Ishikawa (cell line): ENCODE results near the gene RPL3.

Experiments
- CEBPB ChIP-seq: IDR thresholded peaks from 2 replicates; pipeline ENCODE4 v1.6.1; 2012
- CREB1 ChIP-seq: IDR thresholded peaks from 2 replicates; pipeline ENCODE4 v1.6.1; 2012; ENCODE audit warnings: low read depth
- EGR1 ChIP-seq: IDR thresholded peaks from 2 replicates; pipeline ENCODE4 v1.6.1; 2012
- EP300 ChIP-seq: IDR thresholded peaks from 2 replicates; pipeline ENCODE4 v1.6.1; 2012; ENCODE audit warnings: borderline replicate concordance
- FOXM1 ChIP-seq: IDR thresholded peaks from 2 replicates; pipeline ENCODE4 v1.6.1; 2012; ENCODE audit warnings: low read depth, borderline replicate concordance
- NFIC ChIP-seq: IDR thresholded peaks from 2 replicates; pipeline ENCODE4 v1.6.1; 2012
- RAD21 ChIP-seq: IDR thresholded peaks from 2 replicates; pipeline ENCODE4 v1.6.1; 2012; ENCODE audit warnings: low read depth
- REST ChIP-seq: IDR thresholded peaks from 2 replicates; pipeline ENCODE4 v1.6.1; 2012; ENCODE audit warnings: low read depth, mild to moderate bottlenecking
- TAF1 ChIP-seq: IDR thresholded peaks from 2 replicates; pipeline ENCODE4 v1.6.1; 2012; ENCODE audit warnings: low read depth, mild to moderate bottlenecking
- TCF12 ChIP-seq: IDR thresholded peaks from 2 replicates; pipeline ENCODE4 v1.6.1; 2012; ENCODE audit warnings: low read depth
- TEAD4 ChIP-seq: IDR thresholded peaks from 2 replicates; pipeline ENCODE4 v1.6.1; 2012
- USF1 ChIP-seq: IDR thresholded peaks from 2 replicates; pipeline ENCODE4 v1.6.1; 2012
- YY1 ChIP-seq: IDR thresholded peaks from 2 replicates; pipeline ENCODE4 v1.6.1; 2012; ENCODE audit warnings: low read depth
- ZBTB7A ChIP-seq: IDR thresholded peaks from 2 replicates; pipeline ENCODE4 v1.6.1; 2012; ENCODE audit warnings: low read depth
- TF ChIP-seq, protein P1 (sequence below): IDR thresholded peaks from 2 replicates; pipeline ENCODE4 v1.6.1; 2012

Gene RPL3

DNA sequence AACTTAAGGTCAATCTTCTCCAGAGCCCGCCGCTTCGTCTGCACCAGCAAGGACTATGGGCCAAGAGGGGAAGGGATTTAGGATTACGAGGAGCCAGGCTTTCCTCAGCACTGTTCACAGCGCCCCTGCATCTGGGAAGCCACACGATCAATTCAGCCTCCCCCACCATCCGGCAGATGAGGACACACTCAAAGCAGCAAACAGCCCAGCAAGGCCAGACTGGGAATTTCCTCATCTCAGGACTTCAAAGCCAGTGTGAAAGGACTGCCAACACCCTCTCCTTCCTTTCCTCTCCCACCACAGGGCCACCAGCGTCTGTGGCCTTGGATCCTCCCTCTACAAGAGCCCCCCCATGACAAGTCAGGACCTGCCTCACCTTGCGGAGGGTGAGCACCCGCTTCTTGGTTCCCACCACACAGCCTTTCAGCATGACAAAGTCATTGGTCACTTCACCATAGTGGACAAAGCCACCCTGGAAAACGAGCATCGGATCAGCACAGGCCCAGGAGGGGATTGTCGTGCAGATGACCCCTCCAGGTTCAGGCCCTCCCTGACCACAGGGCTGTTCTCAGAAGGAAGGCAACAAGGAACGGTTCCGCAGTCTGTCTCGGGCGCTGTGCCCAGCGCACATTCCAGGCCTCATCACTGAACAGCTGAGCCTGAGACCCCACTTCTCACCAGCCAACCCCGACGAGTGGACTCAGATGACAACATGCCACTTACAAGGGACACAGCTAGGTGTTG, 6.0 kb downstream of the RPL3 start:
- no peak for TF ChIP-seq TCF12
- no peak for TF ChIP-seq NFIC
- no peak for TF ChIP-seq REST
- TF ChIP-seq RAD21 = no peak
- TF ChIP-seq EP300 = no peak
- TF ChIP-seq TEAD4 = no peak; the same call in 1 of the 2 replicates
- TF ChIP-seq YY1 = no peak
- TF ChIP-seq CEBPB = no peak
- no peak for TF ChIP-seq EGR1
- no peak for TF ChIP-seq CREB1
- TF ChIP-seq, protein P1, sequence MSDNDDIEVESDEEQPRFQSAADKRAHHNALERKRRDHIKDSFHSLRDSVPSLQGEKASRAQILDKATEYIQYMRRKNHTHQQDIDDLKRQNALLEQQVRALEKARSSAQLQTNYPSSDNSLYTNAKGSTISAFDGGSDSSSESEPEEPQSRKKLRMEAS = no peak
- TF ChIP-seq USF1 = no peak
- TF ChIP-seq ZBTB7A = no peak
- no peak for TF ChIP-seq FOXM1
- TF ChIP-seq TAF1 = no peak

DNA sequence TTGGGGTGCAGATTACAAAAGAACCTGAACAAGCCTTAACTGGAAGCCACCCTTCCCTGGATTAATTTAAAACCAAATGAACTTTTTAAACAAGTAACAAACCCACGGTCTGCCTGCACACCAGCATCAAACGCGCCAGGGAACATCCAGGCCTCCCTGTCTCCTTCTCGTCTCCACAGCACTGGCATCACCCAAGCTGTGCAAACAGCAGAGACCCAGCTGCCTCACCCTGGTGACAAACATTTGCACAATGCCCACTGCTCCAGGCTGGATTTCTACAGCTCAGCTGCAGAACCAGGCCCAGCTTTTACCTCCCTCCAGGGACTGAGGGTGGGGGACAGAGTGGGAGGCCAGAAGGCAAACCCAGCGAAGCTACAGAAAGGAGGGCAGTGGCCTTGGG, 7.0 kb downstream of the RPL3 start:
- no peak for TF ChIP-seq RAD21
- TF ChIP-seq ZBTB7A = 0 out of 2 replicates have a peak, but pooled peaks have one; percentile 1

DNA sequence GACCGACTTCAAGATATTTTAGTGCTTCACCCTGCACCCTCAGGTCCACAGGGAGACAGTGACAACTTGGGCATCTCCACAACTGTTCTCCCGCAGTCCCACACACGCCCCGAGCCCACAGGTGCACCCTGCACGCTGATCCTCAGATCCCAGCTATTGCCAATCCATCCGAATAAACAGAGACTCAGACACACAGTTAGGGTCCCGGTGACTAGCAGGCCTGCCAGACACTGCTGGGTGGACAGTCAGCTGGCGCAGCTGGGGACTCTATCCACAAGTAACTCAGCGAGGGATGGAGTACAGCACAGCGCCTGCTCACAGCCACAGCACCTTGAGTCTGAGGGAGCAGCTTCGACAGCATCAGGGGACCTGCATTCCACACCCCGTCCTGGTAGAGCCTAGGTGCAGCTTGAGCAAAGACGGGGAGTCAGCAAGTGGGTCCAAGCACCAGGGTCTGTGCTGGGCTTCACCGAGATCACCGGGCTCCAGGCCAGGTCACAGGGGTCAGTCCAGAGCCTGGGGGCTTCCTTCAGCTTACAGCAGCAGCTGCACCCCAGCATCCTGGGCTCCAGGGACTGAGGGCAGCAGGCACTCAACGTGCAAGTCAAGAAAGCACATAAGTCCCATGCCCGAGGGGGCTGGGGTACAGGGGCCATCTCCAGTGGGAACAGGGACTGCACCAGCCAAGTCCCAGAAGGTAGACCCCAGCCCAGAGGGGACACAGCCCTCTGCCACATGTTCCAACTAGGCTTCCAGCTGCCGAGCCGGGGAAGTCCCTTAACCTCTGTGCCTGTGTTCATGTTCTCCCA, 7.6 kb downstream of the RPL3 start:
- TF ChIP-seq ZBTB7A = peak; percentile 55; the same call in 1 of the 2 replicates
- no peak for TF ChIP-seq REST
- no peak for TF ChIP-seq RAD21
- no peak for TF ChIP-seq USF1

DNA sequence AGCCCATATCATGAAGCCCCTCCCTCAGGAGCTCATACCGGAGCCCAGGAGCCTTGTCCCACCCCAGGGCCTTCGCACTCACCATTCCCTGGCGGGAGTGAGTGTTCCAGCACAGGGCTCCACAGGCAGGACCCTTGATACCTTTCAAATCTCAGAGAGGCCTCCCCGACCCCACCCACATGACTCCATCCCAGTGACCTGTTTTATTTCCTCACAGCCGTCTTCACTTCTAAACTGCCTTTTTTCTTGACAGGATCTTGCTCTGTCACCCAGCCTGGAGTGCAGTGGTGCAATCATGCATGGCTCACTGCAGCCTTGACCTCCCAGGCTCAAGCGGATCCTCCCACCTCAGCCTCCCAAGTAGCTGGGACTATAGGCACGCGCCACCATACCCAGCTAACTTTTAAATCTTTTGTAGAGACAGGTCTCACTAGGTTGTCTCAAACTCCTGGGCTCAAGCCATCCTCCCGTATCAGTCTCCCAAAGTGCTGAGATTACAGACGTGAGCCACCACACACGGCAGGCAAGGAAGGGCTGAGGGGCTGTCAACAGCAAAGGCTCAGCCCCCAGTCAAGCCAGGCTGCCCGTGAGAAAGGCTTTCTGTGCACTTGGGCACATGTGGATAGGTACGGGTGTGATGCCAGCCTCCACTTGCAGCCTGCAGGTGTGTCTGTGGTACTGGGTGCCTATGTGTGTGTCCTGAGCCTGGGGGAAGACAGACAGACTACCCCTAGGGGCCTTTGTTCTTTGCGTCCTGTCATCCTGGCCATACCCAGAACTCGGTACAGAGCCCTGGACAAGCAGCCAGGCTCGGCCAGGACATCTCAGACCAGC, 9.3 kb downstream of the RPL3 start:
- no peak; the same call in 1 of the 2 replicates for TF ChIP-seq ZBTB7A
- TF ChIP-seq NFIC = peak; percentile 29; the same call in 1 of the 2 replicates
- TF ChIP-seq YY1 = no peak
- TF ChIP-seq CREB1 = no peak
- peak; percentile 60 for TF ChIP-seq EP300
- no peak for TF ChIP-seq REST
- no peak for TF ChIP-seq TCF12
- peak; percentile 46; the same call in 1 of the 2 replicates for TF ChIP-seq CEBPB
- TF ChIP-seq TEAD4 = no peak; the same call in 1 of the 2 replicates
- peak; percentile 22; the same call in 1 of the 2 replicates for TF ChIP-seq USF1
- TF ChIP-seq, protein P1 = no peak; the same call in 1 of the 2 replicates
- TF ChIP-seq EGR1 = no peak
- TF ChIP-seq RAD21 = no peak; the same call in 1 of the 2 replicates
- no peak for TF ChIP-seq FOXM1
- TF ChIP-seq TAF1 = no peak
